Measurements from ENCODE around the gene BTBD6.
"Not testable (repeated sequence)": the region's sequence is repeated elsewhere in the genome, so short reads cannot be mapped to it uniquely, and the experiment has no call there.

Gene BTBD6

GRCh38 chr14:105269405-105269804 lies 21.1 kb downstream of the BTBD6 start:
- H3K4me1 ChIP-seq (ENCODE audit: control insufficient read depth, insufficient read depth, low read length): no peaks in the 10 kb centered on the region
- H3K36me3 ChIP-seq (ENCODE audit: control insufficient read depth, insufficient read depth, low read length): no peaks in the 10 kb centered on the region
- no peak overlapping the region for H3K4me3 ChIP-seq (ENCODE audit: low read length)
- no peak overlapping the region for H3K9ac ChIP-seq (ENCODE audit: low read length)
- H3K27ac ChIP-seq (ENCODE audit: low read depth, low read length): no peak overlapping the region
- no peaks in the 10 kb centered on the region for H3K27me3 ChIP-seq (ENCODE audit: control insufficient read depth, insufficient read depth, low read length)

GRCh38 chr14:105271224-105271890 lies 23.0 kb downstream of the BTBD6 start:
- H3K4me3 ChIP-seq (ENCODE audit: low read length): no peak overlapping the region
- H3K36me3 ChIP-seq (ENCODE audit: control insufficient read depth, insufficient read depth, low read length): no peaks in the 10 kb centered on the region
- no peak overlapping the region for H3K27ac ChIP-seq (ENCODE audit: low read depth, low read length)
- no peaks in the 10 kb centered on the region for H3K4me1 ChIP-seq (ENCODE audit: control insufficient read depth, insufficient read depth, low read length)
- no peaks in the 10 kb centered on the region for H3K27me3 ChIP-seq (ENCODE audit: control insufficient read depth, insufficient read depth, low read length)
- no peak overlapping the region for H3K9ac ChIP-seq (ENCODE audit: low read length)

DNA sequence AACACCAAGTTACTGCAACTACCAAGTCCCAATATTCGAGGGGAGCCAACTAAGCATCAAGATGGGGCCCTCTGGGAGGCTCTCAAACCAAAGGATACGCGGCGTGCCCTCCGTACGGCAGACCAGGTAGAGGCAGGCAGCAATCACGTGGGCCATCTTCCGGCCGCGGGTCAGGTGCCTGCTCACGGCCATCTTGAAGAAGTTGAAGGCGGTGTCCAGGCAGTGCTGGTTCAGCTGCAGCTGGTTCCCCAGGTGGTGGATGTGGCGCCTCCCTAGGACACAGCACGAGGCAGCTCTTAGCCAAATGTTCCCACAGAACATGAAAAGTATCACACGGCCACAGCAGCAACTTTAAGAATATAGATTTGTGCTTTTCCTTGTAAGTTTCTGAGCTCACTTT lies 24.3 kb downstream of the BTBD6 start:
- no peak overlapping the region for H3K4me3 ChIP-seq (ENCODE audit: low read length)
- no peaks in the 10 kb centered on the region for H3K36me3 ChIP-seq (ENCODE audit: control insufficient read depth, insufficient read depth, low read length)
- no peak overlapping the region for H3K9ac ChIP-seq (ENCODE audit: low read length)
- no peaks in the 10 kb centered on the region for H3K27me3 ChIP-seq (ENCODE audit: control insufficient read depth, insufficient read depth, low read length)
- no peaks in the 10 kb centered on the region for H3K4me1 ChIP-seq (ENCODE audit: control insufficient read depth, insufficient read depth, low read length)
- H3K27ac ChIP-seq (ENCODE audit: low read depth, low read length): no peak overlapping the region

- Histone ChIP-seq H3K4me1 (ENCODE audit: control insufficient read depth, insufficient read depth, low read length) (no peaks in the 10 kb centered on the region), H3K27ac (ENCODE audit: low read depth, low read length) (no peak overlapping the region), H3K4me3 (ENCODE audit: low read length) (no peak overlapping the region), H3K9ac (ENCODE audit: low read length) (no peak overlapping the region), H3K27me3 (ENCODE audit: control insufficient read depth, insufficient read depth, low read length) (no peaks in the 10 kb centered on the region), H3K36me3 (ENCODE audit: control insufficient read depth, insufficient read depth, low read length) (no peaks in the 10 kb centered on the region)
These were observed 24.7 kb downstream of the BTBD6 start for GRCh38 chr14:105273062-105273461.

DNA sequence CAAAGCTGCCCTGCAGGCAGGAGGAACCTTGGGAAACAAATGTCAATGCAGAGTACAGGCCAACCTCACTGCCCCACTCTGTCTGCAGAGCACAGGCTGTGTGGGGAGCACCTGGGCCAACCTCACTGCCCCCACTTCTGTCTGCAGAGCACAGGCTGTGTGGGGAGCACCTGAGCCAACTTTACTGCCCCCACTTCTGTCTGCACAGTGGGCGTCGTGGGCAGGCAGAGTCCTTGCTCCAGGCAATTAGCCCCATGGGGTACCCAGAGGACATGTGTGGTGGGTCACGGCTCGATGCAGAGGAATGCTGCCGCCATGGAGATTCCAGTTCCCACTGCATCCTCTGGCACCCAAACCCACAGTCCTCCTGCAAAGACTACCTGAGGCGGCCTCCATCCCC lies 26.3 kb downstream of the BTBD6 start:
- Histone ChIP-seq H3K27me3 (ENCODE audit: control insufficient read depth, insufficient read depth, low read length) (no peaks in the 10 kb centered on the region), H3K4me1 (ENCODE audit: control insufficient read depth, insufficient read depth, low read length) (no peaks in the 10 kb centered on the region), H3K4me3 (ENCODE audit: low read length) (no peak overlapping the region), H3K36me3 (ENCODE audit: control insufficient read depth, insufficient read depth, low read length) (no peaks in the 10 kb centered on the region), H3K27ac (ENCODE audit: low read depth, low read length) (no peak overlapping the region), H3K9ac (ENCODE audit: low read length) (no peak overlapping the region)

DNA sequence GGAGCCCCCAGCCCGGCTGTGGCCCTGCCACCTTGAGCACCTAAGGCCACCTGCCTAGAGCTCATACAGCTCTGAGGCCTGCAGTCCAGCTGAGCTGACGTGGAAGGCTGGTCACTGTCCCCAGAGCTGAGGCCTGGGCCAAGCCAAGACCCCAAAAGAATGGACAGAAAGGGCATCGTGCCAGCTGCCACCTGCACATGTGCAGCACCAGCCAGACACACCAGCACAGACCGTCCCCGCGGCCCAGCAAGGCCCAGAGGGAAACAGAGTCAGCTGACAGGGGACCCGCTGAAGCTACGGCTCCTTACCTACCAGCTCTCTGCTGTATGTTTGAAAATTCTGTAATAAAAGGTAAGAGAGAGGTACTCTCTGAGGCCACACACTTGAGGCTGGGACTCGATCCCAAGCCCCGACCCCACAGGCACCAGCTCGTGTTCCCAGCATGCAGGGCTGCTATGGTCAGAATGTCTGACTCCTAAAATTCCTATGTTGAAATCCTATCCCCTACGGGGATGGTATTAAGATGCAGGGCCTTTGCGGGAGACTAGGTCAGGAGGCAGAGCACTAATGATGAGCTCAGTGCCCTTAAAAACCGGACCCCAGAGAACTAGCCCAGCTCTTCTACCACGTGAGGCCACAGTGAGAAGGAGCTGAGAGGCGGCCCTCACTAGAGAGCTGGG lies 27.1 kb downstream of the BTBD6 start:
- H3K4me3 ChIP-seq (ENCODE audit: low read length): no peak overlapping the region
- no peak overlapping the region for H3K27ac ChIP-seq (ENCODE audit: low read depth, low read length)
- no peaks in the 10 kb centered on the region for H3K4me1 ChIP-seq (ENCODE audit: control insufficient read depth, insufficient read depth, low read length)
- H3K27me3 ChIP-seq (ENCODE audit: control insufficient read depth, insufficient read depth, low read length): no peaks in the 10 kb centered on the region
- H3K9ac ChIP-seq (ENCODE audit: low read length): no peak overlapping the region
- no peaks in the 10 kb centered on the region for H3K36me3 ChIP-seq (ENCODE audit: control insufficient read depth, insufficient read depth, low read length)

GRCh38 chr14:105277448-105277847 lies 29.1 kb downstream of the BTBD6 start:
- H3K4me1 ChIP-seq (ENCODE audit: control insufficient read depth, insufficient read depth, low read length); H3K36me3 ChIP-seq (ENCODE audit: control insufficient read depth, insufficient read depth, low read length); H3K27me3 ChIP-seq (ENCODE audit: control insufficient read depth, insufficient read depth, low read length); H3K27ac ChIP-seq (ENCODE audit: low read depth, low read length); H3K9ac ChIP-seq (ENCODE audit: low read length); H3K4me3 ChIP-seq (ENCODE audit: low read length): not testable (repeated sequence)

DNA sequence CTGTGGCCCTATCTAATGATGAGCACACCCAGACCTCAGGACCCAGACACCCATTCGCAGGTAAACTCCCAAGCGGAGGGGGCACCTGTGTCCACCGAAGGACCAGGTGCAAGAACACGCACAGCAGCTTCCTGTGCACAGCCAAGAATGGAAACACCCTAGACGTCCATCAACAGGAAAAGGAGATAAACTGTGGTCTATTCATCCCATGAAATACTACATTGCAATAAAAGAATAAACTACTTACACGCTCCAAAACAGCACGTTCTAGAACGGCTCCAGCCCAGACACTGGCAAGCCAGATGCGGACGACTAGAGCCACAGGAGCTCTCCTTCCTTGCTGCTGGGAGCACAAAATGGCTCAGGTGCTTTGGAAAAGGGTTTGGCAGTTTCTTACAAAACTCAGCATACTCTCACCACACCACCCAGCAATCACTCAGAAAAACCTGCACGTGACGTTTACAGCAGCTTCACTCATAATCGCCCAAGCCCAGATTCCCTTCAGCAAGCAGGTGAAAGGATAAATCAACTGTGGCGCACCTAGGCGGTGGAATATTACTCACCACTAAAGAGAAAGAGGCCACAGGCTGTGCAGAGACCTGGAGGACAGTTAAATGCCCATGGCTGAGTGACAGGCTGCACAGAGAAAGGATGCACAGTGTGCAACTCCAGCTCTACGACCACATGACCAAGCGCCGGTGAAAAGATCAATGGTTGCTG lies 31.5 kb downstream of the BTBD6 start:
- no peaks in the 10 kb centered on the region for H3K4me1 ChIP-seq (ENCODE audit: control insufficient read depth, insufficient read depth, low read length)
- no peak overlapping the region for H3K4me3 ChIP-seq (ENCODE audit: low read length)
- no peaks in the 10 kb centered on the region for H3K27me3 ChIP-seq (ENCODE audit: control insufficient read depth, insufficient read depth, low read length)
- H3K9ac ChIP-seq (ENCODE audit: low read length): no peak overlapping the region
- H3K27ac ChIP-seq (ENCODE audit: low read depth, low read length): no peak overlapping the region
- peaks cover 3% of the 10 kb centered on the region for H3K36me3 ChIP-seq (ENCODE audit: control insufficient read depth, insufficient read depth, low read length)

DNA sequence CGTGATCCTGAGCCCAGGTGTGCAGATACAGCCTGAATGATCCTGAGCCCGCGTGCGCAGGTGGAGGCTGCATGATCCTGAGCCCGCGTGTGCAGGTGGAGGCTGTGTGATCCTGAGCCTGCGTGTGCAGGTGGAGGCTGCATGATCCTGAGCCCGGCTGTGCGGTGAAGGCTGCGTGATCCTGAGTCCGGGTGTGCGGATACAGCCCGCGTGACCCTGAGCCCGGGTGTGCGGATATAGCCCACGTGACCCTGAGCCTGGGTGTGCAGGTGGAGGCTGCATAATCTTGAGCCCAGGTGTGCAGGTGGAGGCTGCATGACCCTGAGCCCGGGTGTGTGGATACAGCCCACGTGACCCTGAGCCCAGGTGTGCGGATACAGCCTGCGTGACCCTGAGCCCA lies 32.2 kb downstream of the BTBD6 start:
- Histone ChIP-seq H3K36me3 (ENCODE audit: control insufficient read depth, insufficient read depth, low read length) (peaks cover 3% of the 10 kb centered on the region), H3K27me3 (ENCODE audit: control insufficient read depth, insufficient read depth, low read length) (no peaks in the 10 kb centered on the region), H3K4me1 (ENCODE audit: control insufficient read depth, insufficient read depth, low read length) (no peaks in the 10 kb centered on the region), H3K9ac (ENCODE audit: low read length) (no peak overlapping the region), H3K4me3 (ENCODE audit: low read length) (no peak overlapping the region), H3K27ac (ENCODE audit: low read depth, low read length) (no peak overlapping the region)

DNA sequence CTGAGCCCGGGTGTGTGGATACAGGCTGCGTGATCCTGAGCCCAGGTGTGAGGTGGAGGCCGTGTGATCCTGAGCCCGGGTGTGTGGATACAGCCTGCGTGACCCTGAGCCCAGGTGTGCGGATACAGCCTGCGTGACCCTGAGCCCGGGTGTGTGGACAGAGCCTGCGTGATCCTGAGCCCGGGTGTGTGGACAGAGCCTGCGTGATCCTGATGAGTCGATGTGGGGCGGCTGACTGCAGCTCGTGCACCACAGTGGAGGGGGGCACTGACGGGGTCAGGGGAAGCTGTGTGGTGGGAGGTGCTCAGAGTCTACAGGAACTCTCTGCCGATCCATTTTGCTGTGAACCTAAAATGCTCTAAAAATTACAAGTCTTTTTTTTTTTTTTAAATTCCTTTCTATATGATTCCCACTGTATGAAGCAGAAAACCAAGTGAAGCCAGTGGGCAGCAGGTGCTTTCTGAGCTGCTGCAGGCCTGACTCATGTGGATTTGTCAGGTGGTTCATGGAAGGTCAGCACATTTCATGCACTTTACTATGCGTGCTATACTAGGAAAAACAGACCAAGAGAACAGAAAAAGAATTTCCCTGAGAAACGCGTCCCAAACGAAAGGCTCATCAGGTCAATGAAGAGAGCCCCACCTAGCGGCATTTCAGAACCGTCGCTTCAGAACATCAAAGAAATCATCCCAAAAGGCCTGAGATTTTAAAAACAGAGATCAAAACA lies 33.2 kb downstream of the BTBD6 start:
- Histone ChIP-seq H3K4me1 (ENCODE audit: control insufficient read depth, insufficient read depth, low read length) (no peaks in the 10 kb centered on the region), H3K27ac (ENCODE audit: low read depth, low read length) (no peak overlapping the region), H3K27me3 (ENCODE audit: control insufficient read depth, insufficient read depth, low read length) (no peaks in the 10 kb centered on the region), H3K36me3 (ENCODE audit: control insufficient read depth, insufficient read depth, low read length) (peaks cover 3% of the 10 kb centered on the region), H3K4me3 (ENCODE audit: low read length) (no peak overlapping the region), H3K9ac (ENCODE audit: low read length) (no peak overlapping the region)

DNA sequence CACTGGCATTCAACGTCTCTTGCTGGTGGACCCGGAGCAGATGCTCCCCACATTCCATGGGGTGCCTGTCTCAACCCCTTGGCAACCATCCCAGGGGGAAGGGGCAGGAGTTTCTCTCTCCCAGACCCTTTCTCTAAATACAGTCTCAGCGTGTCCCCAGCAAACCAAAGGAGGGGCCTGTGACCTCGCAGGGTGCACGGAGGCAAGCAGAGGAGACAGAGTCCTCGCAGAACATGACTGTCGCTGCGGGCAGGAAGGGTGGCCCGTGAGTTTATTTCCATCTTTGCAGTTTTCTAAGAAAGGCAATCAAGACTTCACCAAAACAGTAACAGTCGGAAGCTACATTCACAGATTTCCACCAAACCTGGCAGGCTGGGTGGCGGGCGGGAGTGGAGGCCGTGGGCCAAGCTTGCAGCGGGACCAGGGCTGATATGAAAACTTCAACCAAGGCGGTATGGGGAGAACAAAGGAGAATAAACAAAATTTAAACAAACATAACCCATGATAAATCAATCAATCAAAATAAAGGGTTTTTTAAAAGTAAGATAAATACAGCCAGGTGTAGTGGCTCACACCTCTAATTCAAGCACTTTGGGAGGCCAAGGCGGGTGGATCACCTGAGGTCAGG lies 33.9 kb downstream of the BTBD6 start:
- peaks cover 3% of the 10 kb centered on the region for H3K36me3 ChIP-seq (ENCODE audit: control insufficient read depth, insufficient read depth, low read length)
- H3K4me1 ChIP-seq (ENCODE audit: control insufficient read depth, insufficient read depth, low read length): no peaks in the 10 kb centered on the region
- no peak overlapping the region for H3K4me3 ChIP-seq (ENCODE audit: low read length)
- no peaks in the 10 kb centered on the region for H3K27me3 ChIP-seq (ENCODE audit: control insufficient read depth, insufficient read depth, low read length)
- no peak overlapping the region for H3K9ac ChIP-seq (ENCODE audit: low read length)
- H3K27ac ChIP-seq (ENCODE audit: low read depth, low read length): no peak overlapping the region

DNA sequence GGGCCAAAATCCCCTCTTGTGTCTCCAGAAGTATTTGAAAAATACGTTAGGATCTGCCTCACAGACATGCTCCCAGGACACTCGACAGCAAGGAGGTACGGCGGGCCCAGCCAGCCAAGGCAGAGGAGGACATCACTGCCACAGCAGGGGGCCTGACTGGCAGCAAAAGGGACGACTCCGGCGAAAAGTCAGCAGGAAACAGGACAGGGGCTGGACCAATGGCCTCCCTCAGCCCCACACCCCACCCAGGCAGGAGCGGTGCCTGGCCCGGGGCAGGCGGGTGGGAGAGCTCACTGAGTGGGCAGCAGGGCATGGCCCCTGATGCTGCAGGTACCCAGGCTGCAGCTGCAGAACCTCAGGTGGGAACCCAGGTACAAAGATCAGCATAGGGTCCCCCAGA lies 34.7 kb downstream of the BTBD6 start:
- no peak overlapping the region for H3K9ac ChIP-seq (ENCODE audit: low read length)
- no peaks in the 10 kb centered on the region for H3K4me1 ChIP-seq (ENCODE audit: control insufficient read depth, insufficient read depth, low read length)
- H3K4me3 ChIP-seq (ENCODE audit: low read length): no peak overlapping the region
- H3K27ac ChIP-seq (ENCODE audit: low read depth, low read length): no peak overlapping the region
- H3K27me3 ChIP-seq (ENCODE audit: control insufficient read depth, insufficient read depth, low read length): no peaks in the 10 kb centered on the region
- H3K36me3 ChIP-seq (ENCODE audit: control insufficient read depth, insufficient read depth, low read length): peaks cover 3% of the 10 kb centered on the region

Measured in rectal smooth muscle tissue (tissue), 1 donor.